Sigmoid colon (tissue), 7 donors: ENCODE data around the gene ADAM19. TPM values are rescaled to one million over a fixed set of nuclear protein-coding genes. Genes with fewer than 3 reads are reported as not detected.
A peak's percentile ranks its signal among the peaks of the same experiment; 100 is the strongest.

Experiments used
- DNase-seq: peaks from one replicate; pipeline ENCODE4 v3.0.0-alpha.2; 2019
- H3K27ac ChIP-seq, 4 donors: fragments of 200-600 bp; sonication (generic); one replicate each; pipeline ENCODE4 v1.5.1; 2016 to 2019; ENCODE audit warnings: mild to moderate bottlenecking in 1 of 4
- H3K27me3 ChIP-seq, 3 donors: fragments of 200-600 bp; sonication (generic); one replicate each; pipeline ENCODE4 v1.5.1; 2019; ENCODE audit warnings: mild to moderate bottlenecking in 1 of 3
- H3K36me3 ChIP-seq, 4 donors: fragments of 200-600 bp; sonication (generic); one replicate each; pipeline ENCODE4 v1.5.1; 2016 to 2019
- H3K4me1 ChIP-seq, 4 donors: fragments of 200-600 bp; sonication (generic); one replicate each; pipeline ENCODE4 v1.5.1; 2017 to 2019
- H3K4me3 ChIP-seq, 4 donors: fragments of 200-600 bp; sonication (generic); one replicate each; pipeline ENCODE4 v1.5.1; 2017 to 2019; ENCODE audit warnings: mild to moderate bottlenecking in 2 of 4, moderate library complexity in 1 of 4
- H3K9me3 ChIP-seq, 4 donors: fragments of 200-600 bp in 3 of 4; sonication (generic) in 3 of 4; one replicate each; pipeline versions ENCODE4 v1.5.1 to v1.6.1; 2013 to 2019
- EP300 ChIP-seq, 4 donors: sonication (generic); formaldehyde crosslinking; IDR thresholded peaks; one replicate each; pipeline ENCODE4 v1.6.1; 2017; ENCODE audit warnings: antibody characterized with exemption in 4 of 4
- POLR2A ChIP-seq, 2 donors: fragments of 450-650 bp; IDR thresholded peaks; one replicate each; pipeline ENCODE4 v1.6.1; 2016; ENCODE audit warnings: antibody characterized with exemption in 2 of 2, mild to moderate bottlenecking in 2 of 2, moderate library complexity in 2 of 2
- POLR2AphosphoS5 ChIP-seq, 4 donors: sonication (generic); formaldehyde crosslinking; IDR thresholded peaks; one replicate each; pipeline ENCODE4 v1.6.1; 2017; ENCODE audit warnings: antibody characterized with exemption in 4 of 4
- WGBS, 2 donors: extraction: QIAGEN DNeasy Blood & Tissue Kit; methylation state at CpG; one replicate each; pipeline ENCODE4 v1.1.7; 2013; 5-methylcytosine and 5-hydroxymethylcytosine counted together
- intact Hi-C: fragments of 100-400 bp; cut with DNase I; formaldehyde crosslinking; loops from one replicate; pipeline ENCODE4 v1.15.1; 2023
- polyA plus RNA-seq, 3 donors: library from polyadenylated mRNA; stranded (reverse); fragments of 200-250 nt; gene quantifications; one replicate each; pipeline ENCODE4 v1.2.3, GENCODE V29; 2013
- total RNA-seq, 4 donors: library from RNA; depleted of rRNA; stranded (reverse); fragments of >200 nt; gene quantifications; one replicate each; pipeline ENCODE4 v1.1.0, GENCODE V29; 2016
- TF ChIP-seq, protein P1 (sequence below), 4 experiments: fragments of 450-650 bp in 3 of 4; fragments of 200-600 bp in 1 of 4; IDR thresholded peaks; one replicate each; pipeline ENCODE4 v1.5.1; 2016 to 2019; ENCODE audit warnings: antibody characterized with exemption in 4 of 4, mild to moderate bottlenecking in 3 of 4, moderate library complexity in 2 of 4
- donor health status: healthy with polysubstance abuse.
- donor health status: Bipolar disorder and iron deficiency.
- donor health status: healthy.

The ADAM19 gene
- total and polyA plus RNA-seq, 7 donors: 1.2 to 53.2 (median 18.8) TPM

DNA sequence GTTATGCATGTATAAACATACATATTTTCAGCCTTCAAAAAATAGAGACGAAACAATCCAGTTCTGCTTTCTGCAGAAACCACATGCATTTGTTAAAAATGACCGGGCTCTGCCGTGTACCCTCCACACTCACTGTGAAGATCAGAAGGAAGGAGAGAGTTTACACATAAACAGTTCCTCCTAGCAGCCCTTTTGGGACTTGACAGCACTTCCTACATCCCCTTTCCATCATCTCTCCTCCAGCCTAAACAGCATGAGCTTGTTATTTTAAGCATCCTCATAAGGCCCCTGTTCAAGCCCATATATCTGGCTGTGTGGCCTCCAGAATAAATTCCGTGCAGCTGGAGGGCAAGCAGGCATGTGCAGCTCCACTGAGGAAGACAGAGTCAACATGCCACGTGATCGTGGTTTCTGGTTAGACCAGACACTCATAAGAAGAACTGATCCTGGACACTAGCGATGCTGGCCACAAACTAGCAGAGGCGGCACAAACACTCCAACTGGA lies 73.4 kb downstream of the ADAM19 start:
- DNase-seq: peak; percentile 42
- Histone ChIP-seq H3K4me1 (peaks cover 0 to 9% (median 3%) of the 10 kb centered on the region in 4 donors), H3K4me3 (no peak overlapping the region), H3K36me3 (peaks cover 0 to 82% (median 32%) of the 10 kb centered on the region in 4 donors), H3K9me3 (no peaks in the 10 kb centered on the region), H3K27me3 (no peaks in the 10 kb centered on the region), H3K27ac (peak overlapping the region in 1 of 4 donors; percentile 6)
- intact Hi-C loops: no loop called here
- no peak for TF ChIP-seq EP300 (IDR thresholded peaks at IDR 0.05)
- no peak for TF ChIP-seq POLR2A (IDR thresholded peaks at IDR 0.05)
- no peak for TF ChIP-seq POLR2AphosphoS5 (IDR thresholded peaks at IDR 0.05)
- TF ChIP-seq, protein P1, sequence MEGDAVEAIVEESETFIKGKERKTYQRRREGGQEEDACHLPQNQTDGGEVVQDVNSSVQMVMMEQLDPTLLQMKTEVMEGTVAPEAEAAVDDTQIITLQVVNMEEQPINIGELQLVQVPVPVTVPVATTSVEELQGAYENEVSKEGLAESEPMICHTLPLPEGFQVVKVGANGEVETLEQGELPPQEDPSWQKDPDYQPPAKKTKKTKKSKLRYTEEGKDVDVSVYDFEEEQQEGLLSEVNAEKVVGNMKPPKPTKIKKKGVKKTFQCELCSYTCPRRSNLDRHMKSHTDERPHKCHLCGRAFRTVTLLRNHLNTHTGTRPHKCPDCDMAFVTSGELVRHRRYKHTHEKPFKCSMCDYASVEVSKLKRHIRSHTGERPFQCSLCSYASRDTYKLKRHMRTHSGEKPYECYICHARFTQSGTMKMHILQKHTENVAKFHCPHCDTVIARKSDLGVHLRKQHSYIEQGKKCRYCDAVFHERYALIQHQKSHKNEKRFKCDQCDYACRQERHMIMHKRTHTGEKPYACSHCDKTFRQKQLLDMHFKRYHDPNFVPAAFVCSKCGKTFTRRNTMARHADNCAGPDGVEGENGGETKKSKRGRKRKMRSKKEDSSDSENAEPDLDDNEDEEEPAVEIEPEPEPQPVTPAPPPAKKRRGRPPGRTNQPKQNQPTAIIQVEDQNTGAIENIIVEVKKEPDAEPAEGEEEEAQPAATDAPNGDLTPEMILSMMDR (IDR thresholded peaks at IDR 0.05): no peak
- 41 to 79% methylated on average over 8 of the region's 8 CpGs for WGBS, 2 donors

DNA sequence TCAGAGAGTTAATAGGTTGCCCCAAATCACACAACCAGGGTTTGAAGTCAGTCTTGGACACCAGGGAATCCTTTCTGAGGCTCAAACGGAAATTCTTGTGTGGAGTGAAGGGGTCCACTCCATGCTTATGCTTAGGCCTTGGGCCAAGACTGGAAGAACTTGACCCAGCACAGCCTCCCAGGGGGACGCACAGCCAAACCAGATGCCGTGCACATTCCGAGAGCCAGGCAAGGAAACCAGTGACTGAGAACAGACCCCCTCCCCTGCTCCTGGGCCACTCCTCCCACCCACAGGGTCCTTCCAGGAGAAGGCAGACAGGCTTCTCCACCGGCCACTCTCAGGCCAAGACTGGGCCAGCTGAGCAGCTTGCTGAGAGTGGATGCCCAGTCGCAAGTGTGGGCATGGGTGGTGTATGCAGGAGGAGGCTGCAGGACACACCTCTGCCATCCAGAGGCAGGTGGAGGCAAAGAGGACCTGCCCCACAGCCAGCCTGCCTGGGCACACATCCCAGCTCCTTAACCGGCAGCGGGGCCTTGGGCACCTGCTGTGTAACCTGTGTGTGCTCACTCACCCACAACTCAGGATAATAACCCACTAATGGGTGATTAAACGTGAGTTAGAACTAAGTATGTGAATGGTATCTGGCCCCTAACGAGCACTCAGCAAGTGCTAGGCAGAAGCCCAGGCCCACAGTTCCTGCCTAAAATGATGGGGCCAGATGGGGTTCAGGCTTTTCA lies 77.5 kb downstream of the ADAM19 start:
- intact Hi-C loops: no loop called here
- Histone ChIP-seq H3K27me3 (no peaks in the 10 kb centered on the region), H3K9me3 (no peaks in the 10 kb centered on the region), H3K27ac (peak overlapping the region in 2 of 4 donors; percentile 53 to 54), H3K4me1 (peaks cover 0 to 7% (median 3%) of the 10 kb centered on the region in 4 donors), H3K4me3 (no peak overlapping the region), H3K36me3 (peaks cover 0 to 83% (median 33%) of the 10 kb centered on the region in 4 donors)
- peak; percentile 62 for DNase-seq
- TF ChIP-seq, protein P1 (IDR thresholded peaks at IDR 0.05): no peak
- TF ChIP-seq POLR2AphosphoS5 (IDR thresholded peaks at IDR 0.05): no peak
- no peak for TF ChIP-seq EP300 (IDR thresholded peaks at IDR 0.05)
- no peak for TF ChIP-seq POLR2A (IDR thresholded peaks at IDR 0.05)
- WGBS, 2 donors: 80 to 89% methylated on average over 10 of the region's 10 CpGs

DNA sequence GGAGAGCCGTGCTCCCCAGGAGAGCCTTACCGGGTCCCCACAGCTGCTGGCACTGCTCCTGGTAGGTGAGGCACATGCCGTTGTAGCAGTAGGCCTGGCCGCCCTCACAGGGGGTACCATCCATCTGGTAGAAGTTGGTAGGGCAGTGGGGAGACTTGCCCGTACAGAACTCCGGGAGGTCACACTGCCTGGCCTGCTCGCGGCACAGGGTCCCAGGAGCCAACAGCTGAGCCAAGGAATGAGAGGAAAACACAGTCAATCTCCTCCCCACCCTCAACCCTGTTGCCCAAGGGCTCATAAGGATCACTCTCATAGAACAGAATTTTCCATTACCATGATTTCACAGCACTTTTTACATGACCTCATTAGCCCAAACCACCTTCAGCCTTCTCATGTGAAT lies 78.7 kb downstream of the ADAM19 start:
- peak; percentile 42 for DNase-seq
- Histone ChIP-seq H3K9me3 (no peaks in the 10 kb centered on the region), H3K27me3 (no peaks in the 10 kb centered on the region), H3K4me3 (no peak overlapping the region), H3K36me3 (peaks cover 3 to 84% (median 33%) of the 10 kb centered on the region in 4 donors), H3K27ac (peak overlapping the region in 3 of 4 donors; percentile 11 to 47 (median 27)), H3K4me1 (peaks cover 0 to 7% (median 0%) of the 10 kb centered on the region in 4 donors)
- TF ChIP-seq, protein P1 (IDR thresholded peaks at IDR 0.05): no peak
- TF ChIP-seq POLR2A (IDR thresholded peaks at IDR 0.05): no peak
- TF ChIP-seq POLR2AphosphoS5 (IDR thresholded peaks at IDR 0.05): no peak
- no peak for TF ChIP-seq EP300 (IDR thresholded peaks at IDR 0.05)
- intact Hi-C loops: no loop called here
- WGBS, 2 donors: 96% methylated on average over 8 of the region's 8 CpGs

DNA sequence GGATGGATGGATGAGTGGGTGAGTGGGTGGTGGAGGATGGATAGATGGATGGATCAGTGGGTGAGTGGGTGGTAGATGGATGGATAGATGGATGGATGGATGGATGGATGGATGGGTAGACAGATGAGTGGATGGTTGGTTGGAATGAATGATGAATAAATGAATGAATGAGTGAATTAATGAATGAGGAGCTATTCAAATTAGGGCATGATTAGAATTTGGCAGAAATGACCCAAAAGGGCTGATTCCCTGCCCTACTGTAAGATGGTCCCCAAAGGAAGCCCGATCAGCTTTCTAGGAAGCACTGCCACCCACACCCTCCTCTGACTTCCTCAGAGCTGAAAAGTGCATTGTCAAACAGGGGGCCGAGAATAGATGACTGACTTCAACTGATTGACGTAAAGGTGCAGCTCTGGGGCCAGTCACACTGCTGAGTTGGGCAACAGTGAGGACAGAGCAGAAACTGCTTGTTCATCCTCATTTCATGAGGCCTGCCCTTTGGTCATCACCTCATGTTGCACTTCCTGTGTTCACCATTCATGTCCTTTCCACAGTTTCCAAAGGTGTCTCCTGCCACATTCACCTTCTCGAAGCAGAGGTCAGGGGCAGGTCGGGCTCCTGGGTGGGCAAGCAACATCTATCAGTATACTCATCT lies 81.3 kb downstream of the ADAM19 start:
- H3K27ac ChIP-seq: no peak overlapping the region
- no peaks in the 10 kb centered on the region for H3K9me3 ChIP-seq
- peak in 1 of 4 donors; percentile 12 for TF ChIP-seq POLR2AphosphoS5 (IDR thresholded peaks at IDR 0.05)
- no peak for TF ChIP-seq EP300 (IDR thresholded peaks at IDR 0.05)
- 79 to 85% methylated on average over 5 of the region's 5 CpGs for WGBS, 2 donors
- H3K36me3 ChIP-seq: peaks cover 9 to 90% (median 39%) of the 10 kb centered on the region in 4 donors
- intact Hi-C loops: no loop called here
- peaks cover 0 to 7% (median 0%) of the 10 kb centered on the region in 4 donors for H3K4me1 ChIP-seq
- no peaks in the 10 kb centered on the region for H3K27me3 ChIP-seq
- DNase-seq: peak; percentile 25
- H3K4me3 ChIP-seq: no peak overlapping the region

GRCh38 chr5:157492886-157493285 lies 82.7 kb downstream of the ADAM19 start:
- Histone ChIP-seq H3K9me3 (no peaks in the 10 kb centered on the region), H3K4me1 (peaks cover 0 to 1% (median 0%) of the 10 kb centered on the region in 4 donors), H3K27me3 (no peaks in the 10 kb centered on the region), H3K4me3 (no peak overlapping the region), H3K27ac (peak overlapping the region in 1 of 4 donors; percentile 1), H3K36me3 (peaks cover 9 to 99% (median 52%) of the 10 kb centered on the region in 4 donors)
- WGBS, 2 donors: 95 to 96% methylated on average over 9 of the region's 9 CpGs
- TF ChIP-seq POLR2AphosphoS5 (IDR thresholded peaks at IDR 0.05): no peak
- TF ChIP-seq EP300 (IDR thresholded peaks at IDR 0.05): no peak
- TF ChIP-seq, protein P1 (IDR thresholded peaks at IDR 0.05): no peak
- no peak for TF ChIP-seq POLR2A (IDR thresholded peaks at IDR 0.05)
- DNase-seq: peak; percentile 55
- intact Hi-C loops: no loop called here
